Skeletal muscle tissue (tissue), 4 donors: Measurements from ENCODE around the gene MT1F. TPM values are rescaled to one million over a fixed set of nuclear protein-coding genes. Genes with fewer than 3 reads are reported as not detected.
"Not testable (repeated sequence)": the region's sequence is repeated elsewhere in the genome, so short reads cannot be mapped to it uniquely, and the experiment has no call there.

Source experiments
- H3K27ac ChIP-seq: one replicate; pipeline ENCODE4 v1.7.0; 2013; ENCODE audit warnings: mild to moderate bottlenecking, low read depth, low read length, inconsistent platforms
- H3K27me3 ChIP-seq, 3 donors: one replicate each; pipeline ENCODE4 v1.7.0; 2013; ENCODE audit warnings: low read length in 3 of 3; ENCODE audit not compliant: control insufficient read depth in 3 of 3, insufficient read depth in 3 of 3
- H3K36me3 ChIP-seq, 3 donors: one replicate each; pipeline ENCODE4 v1.7.0; 2013; ENCODE audit warnings: low read length in 3 of 3; ENCODE audit not compliant: control insufficient read depth in 3 of 3, insufficient read depth in 3 of 3
- H3K4me1 ChIP-seq, 3 donors: one replicate each; pipeline ENCODE4 v1.7.0; 2013; ENCODE audit warnings: low read length in 3 of 3, mild to moderate bottlenecking in 3 of 3; ENCODE audit not compliant: control insufficient read depth in 3 of 3, insufficient read depth in 3 of 3
- H3K4me3 ChIP-seq, 3 donors: one replicate each; pipeline ENCODE4 v1.7.0; 2013; ENCODE audit warnings: low read length in 3 of 3
- H3K9ac ChIP-seq, 3 donors: one replicate each; pipeline ENCODE4 v1.7.0; 2013; ENCODE audit warnings: low read length in 3 of 3, mild to moderate bottlenecking in 3 of 3, moderate library complexity in 2 of 3, low read depth in 1 of 3
- H3K9me3 ChIP-seq, 3 donors: one replicate each; pipeline ENCODE4 v1.7.0; 2013; ENCODE audit warnings: low read length in 3 of 3; ENCODE audit not compliant: control insufficient read depth in 3 of 3
- total RNA-seq: library from RNA; depleted of rRNA; stranded (reverse); fragments of >200 nt; gene quantifications from one replicate; pipeline ENCODE4 v1.2.3, GENCODE V29; 2014
- donor health status: Osteomylitis.

MT1F gene
- total RNA-seq, 1 donor from 2014 or later: not detected

- H3K36me3 ChIP-seq: no peaks in the 10 kb centered on the region
- H3K4me3 ChIP-seq: no peak overlapping the region
- peaks cover 26 to 46% (median 39%) of the 10 kb centered on the region in 3 donors for H3K27me3 ChIP-seq
- H3K27ac ChIP-seq: no peak overlapping the region
- H3K9me3 ChIP-seq: no peaks in the 10 kb centered on the region
- H3K9ac ChIP-seq: no peak overlapping the region
- H3K4me1 ChIP-seq: peaks cover 0 to 14% (median 10%) of the 10 kb centered on the region in 3 donors
Measured at GRCh38 chr16:56670620-56670934, 12.8 kb downstream of the MT1F start.

- not testable (repeated sequence) for H3K27ac ChIP-seq, H3K36me3 ChIP-seq, H3K4me3 ChIP-seq, H3K9ac ChIP-seq, H3K9me3 ChIP-seq
- Histone ChIP-seq H3K4me1 (peaks cover 0 to 14% (median 14%) of the 10 kb centered on the region in 3 donors), H3K27me3 (peaks cover 24 to 43% (median 42%) of the 10 kb centered on the region in 3 donors)
Measured at GRCh38 chr16:56671691-56672090, 13.9 kb downstream of the MT1F start.

GRCh38 chr16:56672171-56672570, 14.4 kb downstream of the MT1F start:
- not testable (repeated sequence) for H3K9me3 ChIP-seq, H3K27ac ChIP-seq, H3K9ac ChIP-seq, H3K36me3 ChIP-seq, H3K4me3 ChIP-seq
- Histone ChIP-seq H3K4me1 (peaks cover 0 to 14% (median 14%) of the 10 kb centered on the region in 3 donors), H3K27me3 (peaks cover 24 to 41% (median 40%) of the 10 kb centered on the region in 3 donors)

- no peaks in the 10 kb centered on the region for H3K36me3 ChIP-seq
- no peak overlapping the region for H3K27ac ChIP-seq
- no peaks in the 10 kb centered on the region for H3K9me3 ChIP-seq
- no peak overlapping the region for H3K9ac ChIP-seq
- peaks cover 0 to 11% (median 9%) of the 10 kb centered on the region in 3 donors for H3K4me1 ChIP-seq
- H3K27me3 ChIP-seq: peaks cover 24 to 35% (median 35%) of the 10 kb centered on the region in 3 donors
- no peak overlapping the region for H3K4me3 ChIP-seq
Measured at GRCh38 chr16:56672761-56673536, 15.2 kb downstream of the MT1F start.

- H3K27ac ChIP-seq: no peak overlapping the region
- peak overlapping the region in 1 of 3 donors; percentile 6 for H3K9ac ChIP-seq
- H3K36me3 ChIP-seq: no peaks in the 10 kb centered on the region
- H3K9me3 ChIP-seq: no peaks in the 10 kb centered on the region
- H3K4me1 ChIP-seq: peaks cover 0 to 10% (median 7%) of the 10 kb centered on the region in 3 donors
- peaks cover 21 to 27% (median 25%) of the 10 kb centered on the region in 3 donors for H3K27me3 ChIP-seq
- no peak overlapping the region for H3K4me3 ChIP-seq
Measured at GRCh38 chr16:56673921-56674320, 16.2 kb downstream of the MT1F start.

GRCh38 chr16:56674570-56674969, 16.8 kb downstream of the MT1F start:
- not testable (repeated sequence) for H3K9ac ChIP-seq, H3K27ac ChIP-seq, H3K36me3 ChIP-seq, H3K9me3 ChIP-seq, H3K4me3 ChIP-seq
- H3K27me3 ChIP-seq: peaks cover 14 to 21% (median 19%) of the 10 kb centered on the region in 3 donors
- H3K4me1 ChIP-seq: peaks cover 3 to 16% (median 14%) of the 10 kb centered on the region in 3 donors

- Histone ChIP-seq H3K36me3 (no peaks in the 10 kb centered on the region), H3K9me3 (no peaks in the 10 kb centered on the region), H3K9ac (no peak overlapping the region), H3K27ac (no peak overlapping the region), H3K27me3 (peaks cover 7 to 9% (median 8%) of the 10 kb centered on the region in 3 donors), H3K4me3 (no peak overlapping the region), H3K4me1 (peaks cover 11 to 26% (median 25%) of the 10 kb centered on the region in 3 donors)
Measured at GRCh38 chr16:56675685-56676210, 18.0 kb downstream of the MT1F start.

GRCh38 chr16:56677474-56677873, 19.7 kb downstream of the MT1F start:
- H3K9me3 ChIP-seq: no peaks in the 10 kb centered on the region
- no peak overlapping the region for H3K9ac ChIP-seq
- no peaks in the 10 kb centered on the region for H3K36me3 ChIP-seq
- no peak overlapping the region for H3K4me3 ChIP-seq
- peaks cover 7 to 9% (median 8%) of the 10 kb centered on the region in 3 donors for H3K27me3 ChIP-seq
- no peak overlapping the region for H3K27ac ChIP-seq
- H3K4me1 ChIP-seq: peaks cover 18 to 40% (median 39%) of the 10 kb centered on the region in 3 donors

GRCh38 chr16:56679078-56679730, 21.4 kb downstream of the MT1F start:
- H3K9me3 ChIP-seq: no peaks in the 10 kb centered on the region
- peaks cover 0 to 9% (median 0%) of the 10 kb centered on the region in 3 donors for H3K36me3 ChIP-seq
- H3K4me3 ChIP-seq: no peak overlapping the region
- H3K27me3 ChIP-seq: peaks cover 7 to 9% (median 8%) of the 10 kb centered on the region in 3 donors
- H3K4me1 ChIP-seq: peaks cover 34 to 56% (median 52%) of the 10 kb centered on the region in 3 donors
- no peak overlapping the region for H3K9ac ChIP-seq
- peak overlapping the region; percentile 40 for H3K27ac ChIP-seq

- Histone ChIP-seq H3K4me3 (no peak overlapping the region), H3K9ac (peak overlapping the region in 1 of 3 donors; percentile 34), H3K9me3 (no peaks in the 10 kb centered on the region), H3K4me1 (peaks cover 40 to 61% (median 58%) of the 10 kb centered on the region in 3 donors), H3K36me3 (peaks cover 0 to 9% (median 0%) of the 10 kb centered on the region in 3 donors), H3K27me3 (peaks cover 7 to 9% (median 8%) of the 10 kb centered on the region in 3 donors), H3K27ac (peak overlapping the region; percentile 40)
Measured at GRCh38 chr16:56679818-56680217, 22.1 kb downstream of the MT1F start.
